PC-3 (cell line): ENCODE measurements around the gene ADAMTS13. TPM values are rescaled to one million over a fixed set of nuclear protein-coding genes. Genes with fewer than 3 reads are reported as not detected.

Experiments
- ATAC-seq: fragments of 200-7000 bp; cut with Tn5 transposase; 2 replicates; pipeline ENCODE4 v1.9.1; 2020; ENCODE audit warnings: mild to moderate bottlenecking, moderate library complexity
- BruUV-seq: library from RNA; stranded (reverse); fragments of 400-500 nt; replicated peaks from 2 replicates; lab custom pipeline; 2021; lab: Mats Ljungman, UMichigan
- CTCF ChIA-PET: fragments of 300-600 bp; sonication (Branson Sonifier 250); formaldehyde crosslinking; loops from one replicate; lab custom pipeline; 2022; ENCODE audit warnings: antibody characterized with exemption; lab: Charles Lee
- POLR2A ChIA-PET: fragments of 300-600 bp; sonication (Branson Sonifier 250); formaldehyde crosslinking; loops from one replicate; lab custom pipeline; 2022; ENCODE audit warnings: antibody characterized with exemption; ENCODE audit not compliant: unreplicated experiment; lab: Charles Lee
- DNase-seq: peaks from one replicate; pipeline ENCODE4 v3.0.0-alpha.2; 2015
- H2AFZ ChIP-seq: fragments of 300-600 bp; sonication (generic); 2 replicates; pipeline ENCODE4 v1.6.0; 2016; ENCODE audit warnings: antibody characterized with exemption, low read length
- H3F3A ChIP-seq: fragments of 300-600 bp; sonication (generic); one replicate; pipeline ENCODE4 v1.6.0; 2017; ENCODE audit warnings: antibody characterized with exemption, low read length, control low read depth, mild to moderate bottlenecking; ENCODE audit not compliant: unreplicated experiment
- H3K27ac ChIP-seq: fragments of 300-600 bp; sonication (generic); 2 replicates; pipeline ENCODE4 v1.5.1; 2016; ENCODE audit warnings: mild to moderate bottlenecking, low read length
- H3K27me3 ChIP-seq: fragments of 300-600 bp; sonication (generic); 2 replicates; pipeline ENCODE4 v1.6.1; 2016; ENCODE audit warnings: low read length, mixed read lengths
- H3K36me3 ChIP-seq: fragments of 300-600 bp; sonication (generic); 2 replicates; pipeline ENCODE4 v1.6.1; 2016; ENCODE audit warnings: low read depth, mixed run types, low read length, mixed read lengths
- H3K4me1 ChIP-seq: fragments of 300-600 bp; sonication (generic); 2 replicates; pipeline ENCODE4 v1.5.1; 2016; ENCODE audit warnings: low read length; ENCODE audit not compliant: insufficient read depth
- H3K4me2 ChIP-seq: fragments of 300-600 bp; sonication (generic); 2 replicates; pipeline ENCODE4 v1.6.0; 2016; ENCODE audit warnings: low read length
- H3K4me3 ChIP-seq: fragments of 300-600 bp; sonication (generic); 2 replicates; pipeline ENCODE4 v1.5.1; 2016; ENCODE audit warnings: mild to moderate bottlenecking, low read length, mixed read lengths
- H3K79me2 ChIP-seq: fragments of 300-600 bp; sonication (generic); 2 replicates; pipeline ENCODE4 v1.6.1; 2017; ENCODE audit warnings: low read length, mixed read lengths
- H3K9ac ChIP-seq: fragments of 300-600 bp; sonication (generic); 2 replicates; pipeline ENCODE4 v1.6.0; 2016; ENCODE audit warnings: mild to moderate bottlenecking, low read length
- H3K9me2 ChIP-seq: fragments of 300-600 bp; sonication (generic); replicated peaks from 2 replicates; pipeline ENCODE4 v1.6.1; 2016; ENCODE audit warnings: mixed run types, low read length, mixed read lengths
- H3K9me3 ChIP-seq: fragments of 300-600 bp; sonication (generic); 2 replicates; pipeline ENCODE4 v1.6.1; 2016; ENCODE audit warnings: low read length, mixed read lengths
- H4K20me1 ChIP-seq: fragments of 300-600 bp; sonication (generic); 2 replicates; pipeline ENCODE4 v1.6.1; 2016; ENCODE audit warnings: low read length, mixed read lengths
- EZH2 ChIP-seq: fragments of 300-600 bp; sonication (generic); IDR thresholded peaks from one replicate; pipeline ENCODE4 v1.6.1; 2017; ENCODE audit warnings: antibody characterized with exemption, mild to moderate bottlenecking, low read length; ENCODE audit not compliant: unreplicated experiment
- EZH2phosphoT487 ChIP-seq: fragments of 300-600 bp; sonication (generic); IDR thresholded peaks from 2 replicates; pipeline ENCODE4 v1.6.1; 2018; ENCODE audit warnings: mild to moderate bottlenecking, antibody characterized with exemption, low read length, borderline replicate concordance
- intact Hi-C: fragments of 100-400 bp; cut with micrococcal nuclease; formaldehyde crosslinking; loops from 2 replicates; pipeline ENCODE4 v1.9.0; 2023
- total RNA-seq: library from RNA; depleted of rRNA; stranded (reverse); fragments of >200 nt; gene quantifications from 2 replicates; pipeline ENCODE4 v1.2.3, GENCODE V29; 2014
- TF ChIP-seq, protein P1 (sequence below): fragments of 300-600 bp; sonication (generic); conservative IDR thresholded peaks from 2 replicates; pipeline ENCODE4 v1.5.1; 2017; ENCODE audit warnings: antibody characterized with exemption, low read depth, mild to moderate bottlenecking, low read length

ADAMTS13 gene
- total RNA-seq, 1 experiment from 2014 or later: 0.95 TPM

DNA sequence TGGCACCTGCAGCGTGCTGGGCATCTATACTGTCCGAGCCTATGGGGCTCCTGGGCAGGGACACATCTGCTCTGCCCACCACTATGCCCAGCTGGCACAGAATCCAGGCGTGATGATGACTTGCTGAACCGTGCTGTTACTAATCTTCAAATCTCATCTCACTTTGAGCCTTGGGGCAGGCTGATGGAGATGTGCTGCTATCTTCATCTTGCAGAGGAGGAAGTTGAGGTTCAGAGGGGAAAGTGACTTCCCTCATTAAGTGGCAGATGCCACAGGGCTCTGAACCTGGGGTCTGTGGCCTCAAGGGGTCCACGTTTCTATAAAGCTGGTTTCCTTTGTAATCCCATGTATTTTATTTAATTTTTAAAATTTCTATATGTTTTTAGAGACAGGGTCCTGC, 52.0 kb downstream of the ADAMTS13 start:
- no peaks in the 10 kb centered on the region; the same call in 1 of the 2 replicates for H3K36me3 ChIP-seq
- ATAC-seq (no peak), DNase-seq (no peak)
- H3K9me2 ChIP-seq: no peaks in the 10 kb centered on the region
- POLR2A ChIA-PET: no interaction called here
- H3K4me1 ChIP-seq: peaks cover 10% of the 10 kb centered on the region
- H2AFZ ChIP-seq: no peak overlapping the region
- intact Hi-C loops: no loop called here
- peaks cover 11% of the 10 kb centered on the region for H3K79me2 ChIP-seq
- H3K27ac ChIP-seq: no peak overlapping the region
- no TSS peak for BruUV-seq
- no peaks in the 10 kb centered on the region for H3K9me3 ChIP-seq
- no peak for TF ChIP-seq EZH2phosphoT487
- no peak for TF ChIP-seq EZH2
- TF ChIP-seq, protein P1, sequence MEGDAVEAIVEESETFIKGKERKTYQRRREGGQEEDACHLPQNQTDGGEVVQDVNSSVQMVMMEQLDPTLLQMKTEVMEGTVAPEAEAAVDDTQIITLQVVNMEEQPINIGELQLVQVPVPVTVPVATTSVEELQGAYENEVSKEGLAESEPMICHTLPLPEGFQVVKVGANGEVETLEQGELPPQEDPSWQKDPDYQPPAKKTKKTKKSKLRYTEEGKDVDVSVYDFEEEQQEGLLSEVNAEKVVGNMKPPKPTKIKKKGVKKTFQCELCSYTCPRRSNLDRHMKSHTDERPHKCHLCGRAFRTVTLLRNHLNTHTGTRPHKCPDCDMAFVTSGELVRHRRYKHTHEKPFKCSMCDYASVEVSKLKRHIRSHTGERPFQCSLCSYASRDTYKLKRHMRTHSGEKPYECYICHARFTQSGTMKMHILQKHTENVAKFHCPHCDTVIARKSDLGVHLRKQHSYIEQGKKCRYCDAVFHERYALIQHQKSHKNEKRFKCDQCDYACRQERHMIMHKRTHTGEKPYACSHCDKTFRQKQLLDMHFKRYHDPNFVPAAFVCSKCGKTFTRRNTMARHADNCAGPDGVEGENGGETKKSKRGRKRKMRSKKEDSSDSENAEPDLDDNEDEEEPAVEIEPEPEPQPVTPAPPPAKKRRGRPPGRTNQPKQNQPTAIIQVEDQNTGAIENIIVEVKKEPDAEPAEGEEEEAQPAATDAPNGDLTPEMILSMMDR: no peak
- H3K4me2 ChIP-seq: no peak overlapping the region
- H3K4me3 ChIP-seq: no peak overlapping the region
- no peaks in the 10 kb centered on the region for H4K20me1 ChIP-seq
- no peak overlapping the region for H3K9ac ChIP-seq
- CTCF ChIA-PET: no interaction called here
- H3K27me3 ChIP-seq: no peaks in the 10 kb centered on the region
- no peaks in the 10 kb centered on the region for H3F3A ChIP-seq

DNA sequence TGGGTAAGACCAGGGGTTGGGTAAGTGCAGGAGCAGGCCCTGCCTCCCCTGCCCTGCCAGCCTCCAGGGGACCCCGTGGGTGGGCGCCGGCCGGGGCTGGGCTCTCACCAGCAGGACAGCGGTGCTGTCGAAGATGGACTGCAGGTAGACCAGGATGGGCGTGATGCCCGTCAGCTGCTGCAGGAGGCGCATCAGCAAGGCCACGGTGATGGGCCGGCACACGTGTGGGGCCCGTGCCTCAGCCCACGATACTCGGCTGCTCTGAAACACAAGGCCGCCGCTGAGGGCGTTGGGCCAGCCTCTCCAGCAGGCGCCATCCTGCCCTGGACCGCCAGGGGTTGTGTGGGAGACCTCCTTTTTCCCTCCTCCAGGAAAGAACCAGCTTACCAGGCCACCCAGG, 52.7 kb downstream of the ADAMTS13 start:
- H2AFZ ChIP-seq: no peak overlapping the region
- no peaks in the 10 kb centered on the region; the same call in 1 of the 2 replicates for H3K36me3 ChIP-seq
- no peaks in the 10 kb centered on the region for H3K9me2 ChIP-seq
- H3K9me3 ChIP-seq: no peaks in the 10 kb centered on the region
- ChIA-PET CTCF (no interaction called here), POLR2A (no interaction called here)
- H3K27me3 ChIP-seq: no peaks in the 10 kb centered on the region
- H3K4me3 ChIP-seq: no peak overlapping the region
- no peak overlapping the region for H3K9ac ChIP-seq
- peaks cover 10% of the 10 kb centered on the region for H3K4me1 ChIP-seq
- DNase-seq (no peak), ATAC-seq (no peak)
- H3F3A ChIP-seq: no peaks in the 10 kb centered on the region
- H3K27ac ChIP-seq: no peak overlapping the region
- TF ChIP-seq, protein P1: no peak
- no peak for TF ChIP-seq EZH2phosphoT487
- no peak for TF ChIP-seq EZH2
- H3K4me2 ChIP-seq: no peak overlapping the region
- no peaks in the 10 kb centered on the region for H4K20me1 ChIP-seq
- intact Hi-C loops: no loop called here
- no TSS peak for BruUV-seq
- peaks cover 11% of the 10 kb centered on the region for H3K79me2 ChIP-seq

DNA sequence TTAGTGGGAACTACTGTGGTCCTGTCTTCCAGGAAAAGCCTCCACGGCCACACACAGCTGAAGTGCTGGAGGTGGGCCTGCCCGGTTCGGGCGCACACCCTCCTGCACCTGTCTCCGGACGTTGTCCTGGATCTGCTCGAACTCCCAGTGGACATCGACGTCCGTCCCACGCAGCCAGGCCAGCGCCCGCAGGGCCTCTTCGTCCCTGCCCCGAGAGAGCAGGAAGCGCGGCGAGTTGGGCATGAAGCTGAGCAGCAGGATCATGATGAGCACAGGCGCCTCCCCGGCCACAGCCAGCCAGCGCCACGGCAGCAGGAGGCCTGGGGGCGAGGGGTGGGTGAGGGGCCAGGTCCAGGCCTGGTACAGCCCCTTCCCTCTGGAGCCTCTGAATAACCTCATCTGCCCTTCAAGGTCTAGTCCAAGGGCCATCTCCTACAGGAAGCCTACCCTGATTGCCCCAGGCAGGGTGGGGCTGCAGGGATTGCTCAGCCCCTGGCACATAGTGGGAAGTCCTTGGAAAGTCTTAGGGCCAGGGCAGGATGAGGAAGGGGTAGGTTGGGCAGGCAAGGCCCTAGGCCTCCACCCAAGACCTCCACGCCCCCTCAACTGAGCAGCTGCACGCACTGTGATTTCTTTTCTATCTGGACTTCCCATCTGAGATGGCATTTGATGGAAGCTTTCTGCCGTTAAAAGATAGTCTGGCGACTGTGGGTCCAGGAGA, 53.3 kb downstream of the ADAMTS13 start:
- DNase-seq (no peak), ATAC-seq (no peak)
- Histone ChIP-seq H4K20me1 (no peaks in the 10 kb centered on the region), H3K4me2 (no peak overlapping the region), H3K9ac (no peak overlapping the region), H3K9me2 (no peaks in the 10 kb centered on the region), H3F3A (no peaks in the 10 kb centered on the region), H3K36me3 (no peaks in the 10 kb centered on the region; the same call in 1 of the 2 replicates), H2AFZ (no peak overlapping the region), H3K79me2 (peaks cover 11% of the 10 kb centered on the region), H3K9me3 (no peaks in the 10 kb centered on the region), H3K27ac (no peak overlapping the region), H3K27me3 (no peaks in the 10 kb centered on the region), H3K4me1 (peaks cover 10% of the 10 kb centered on the region), H3K4me3 (no peak overlapping the region)
- TF ChIP-seq, protein P1: no peak
- TF ChIP-seq EZH2phosphoT487: no peak
- no peak for TF ChIP-seq EZH2
- intact Hi-C loops: no loop called here
- ChIA-PET CTCF (no interaction called here), POLR2A (no interaction called here)
- no TSS peak for BruUV-seq
